HepG2 (cell line): Measurements from ENCODE around the gene RASGRF1. TPM values are rescaled to one million over a fixed set of nuclear protein-coding genes. Genes with fewer than 3 reads are reported as not detected.

Source experiments
- ATAC-seq: fragments of 200-7000 bp; cut with Tn5 transposase; 3 replicates; pipeline ENCODE4 v1.9.1; 2020; ENCODE audit warnings: mild to moderate bottlenecking, moderate library complexity
- BruUV-seq: library from RNA; stranded (reverse); fragments of 400-500 nt; replicated peaks from 2 replicates; lab custom pipeline; 2021; lab: Mats Ljungman, UMichigan
- CTCF ChIA-PET: fragments of 300-600 bp; formaldehyde crosslinking; extraction: SDS; loops from one replicate; lab custom pipeline; 2021; ENCODE audit warnings: low total read pairs, inconsistent platforms, low intra/inter-chr PET ratio; lab: Yijun Ruan, JAX
- POLR2A ChIA-PET: fragments of 350-600 bp; sonication (Branson Sonifier 250); formaldehyde crosslinking; loops from one replicate; lab custom pipeline; 2020; ENCODE audit warnings: antibody characterized with exemption, inconsistent platforms; lab: Yijun Ruan, JAX
- DNase-seq: peaks from one replicate; pipeline ENCODE4 v3.0.0-alpha.2; 2015; ENCODE audit warnings: low spot score
- FAIRE-seq: peaks from 3 replicates; lab custom pipeline; 2011; peaks lifted over from hg19 to GRCh38; lab: Jason Lieb, UNC
- H2AFZ ChIP-seq: one replicate; pipeline ENCODE4 v1.6.1; 2011; ENCODE audit warnings: low read length, inconsistent platforms
- H3K27ac ChIP-seq: fragments of 300-600 bp; 3 replicates; pipeline ENCODE4 v1.8.0; 2011; ENCODE audit warnings: mixed run types, mild to moderate bottlenecking, mixed read lengths, low read length, inconsistent platforms; ENCODE audit not compliant: insufficient read depth; ENCODE audit errors: extremely low read length
- H3K27me3 ChIP-seq, 2 experiments: fragments of 200-600 bp in 1 of 2; 2 replicates in 1 of 2; 3 replicates in 1 of 2; pipeline versions ENCODE4 v1.6.0 to v1.8.0; 2011; ENCODE audit warnings: low read length in 2 of 2, mild to moderate bottlenecking in 2 of 2, moderate library complexity in 2 of 2, inconsistent platforms in 1 of 2; ENCODE audit not compliant: insufficient read depth in 2 of 2, control insufficient read depth in 1 of 2
- H3K36me3 ChIP-seq, 2 experiments: fragments of 200-600 bp in 1 of 2; replicated peaks in 1 of 2; 2 replicates in 1 of 2; 3 replicates in 1 of 2; pipeline versions ENCODE4 v1.5.1 to v1.8.0; 2011; ENCODE audit warnings: low read length in 2 of 2, inconsistent platforms in 1 of 2; ENCODE audit not compliant: insufficient read depth in 2 of 2, control insufficient read depth in 1 of 2
- H3K4me1 ChIP-seq: 2 replicates; pipeline ENCODE4 v1.5.1; 2012; ENCODE audit warnings: low read length, inconsistent platforms; ENCODE audit not compliant: insufficient read depth
- H3K4me2 ChIP-seq: 2 replicates; pipeline ENCODE4 v1.6.0; 2011; ENCODE audit warnings: low read depth, low read length, inconsistent platforms
- H3K4me3 ChIP-seq, 3 experiments: fragments of 200-600 bp in 1 of 3; sonication (generic), shearing (Covaris generic) in 1 of 3; replicated peaks in 1 of 3; 2 replicates each; pipeline ENCODE4 v1.5.1; 2011 to 2016; ENCODE audit warnings: low read length in 3 of 3, inconsistent platforms in 2 of 3, low read depth in 2 of 3, mild to moderate bottlenecking in 2 of 3, control low read depth in 1 of 3, mixed read lengths in 1 of 3; ENCODE audit not compliant: insufficient read depth in 1 of 3
- H3K79me2 ChIP-seq: one replicate; pipeline ENCODE4 v1.6.1; 2011; ENCODE audit warnings: low read length, inconsistent platforms; ENCODE audit not compliant: insufficient read depth
- H3K9ac ChIP-seq: 2 replicates; pipeline ENCODE4 v1.6.0; 2011; ENCODE audit warnings: mild to moderate bottlenecking, low read depth, low read length, inconsistent platforms; ENCODE audit not compliant: insufficient read depth
- H3K9me3 ChIP-seq: 2 replicates; pipeline ENCODE4 v1.5.1; 2012; ENCODE audit warnings: mild to moderate bottlenecking, low read length
- H4K20me1 ChIP-seq: 2 replicates; pipeline ENCODE4 v1.6.0; 2011; ENCODE audit warnings: inconsistent platforms, mild to moderate bottlenecking, low read length, moderate library complexity; ENCODE audit not compliant: insufficient read depth
- ARNTL ChIP-seq: sonication (generic); formaldehyde crosslinking; IDR thresholded peaks from 2 replicates; pipeline ENCODE4 v1.4.0; 2020; ENCODE audit warnings: mild to moderate bottlenecking, missing genetic modification reagents
- ASH2L ChIP-seq: fragments of 300-600, 200-600 bp; sonication (generic); IDR thresholded peaks from 2 replicates; pipeline ENCODE4 v1.7.0; 2017; ENCODE audit warnings: low read depth, mild to moderate bottlenecking, moderate library complexity, mixed read lengths, low read length; ENCODE audit not compliant: insufficient read length
- CENPT ChIP-seq: sonication (generic); formaldehyde crosslinking; IDR thresholded peaks from 2 replicates; pipeline ENCODE4 v1.8.0; 2022; ENCODE audit warnings: low read depth, mild to moderate bottlenecking, moderate library complexity, missing genetic modification reagents
- ESRRA ChIP-seq: sonication (generic); formaldehyde crosslinking; IDR thresholded peaks from 2 replicates; pipeline ENCODE4 v1.5.1; 2020; ENCODE audit warnings: mild to moderate bottlenecking, low read depth, missing genetic modification reagents
- ETV5 ChIP-seq: IDR thresholded peaks from 2 replicates; pipeline ENCODE4 v1.6.1; 2018; ENCODE audit warnings: missing biosample characterization, missing genetic modification reagents, inconsistent platforms, borderline replicate concordance
- MAFG ChIP-seq: sonication (generic); formaldehyde crosslinking; IDR thresholded peaks from 2 replicates; pipeline ENCODE4 v1.5.1; 2020; ENCODE audit warnings: mild to moderate bottlenecking, missing genetic modification reagents
- MTF2 ChIP-seq: sonication (generic); formaldehyde crosslinking; IDR thresholded peaks from 2 replicates; pipeline ENCODE4 v1.5.0; 2020; ENCODE audit warnings: missing genetic modification reagents, borderline replicate concordance
- RFX1 ChIP-seq: fragments of 450-650 bp; IDR thresholded peaks from 2 replicates; pipeline ENCODE4 v1.6.1; 2017
- SRSF9 ChIP-seq: fragments of 200-400 bp; formaldehyde crosslinking; IDR thresholded peaks from 2 replicates; pipeline ENCODE4 v1.6.1; 2018; ENCODE audit warnings: borderline replicate concordance, mild to moderate bottlenecking, low read depth, low read length; ENCODE audit not compliant: insufficient read depth, poor library complexity, severe bottlenecking
- ZNF556 ChIP-seq: sonication (generic); formaldehyde crosslinking; IDR thresholded peaks from 2 replicates; pipeline ENCODE4 v1.4.0; 2020; ENCODE audit warnings: mild to moderate bottlenecking, missing genetic modification reagents, borderline replicate concordance
- ZSCAN31 ChIP-seq: sonication (generic); formaldehyde crosslinking; IDR thresholded peaks from 2 replicates; pipeline ENCODE4 v1.5.0; 2020; ENCODE audit warnings: low read depth, mild to moderate bottlenecking, missing genetic modification reagents
- WGBS: methylation state at CpG from one replicate; pipeline ENCODE4 v1.1.6; 2017; ENCODE audit warnings: low lambda C conversion rate; 5-methylcytosine and 5-hydroxymethylcytosine counted together
- in situ Hi-C: cut with HindIII; loops from 2 replicates; pipeline ENCODE4 v1.10.0; 2017; ENCODE audit warnings: low pct_unique_long_range_greater_than_20kb; ENCODE audit not compliant: extremely low pct_ligation_motif_present
- intact Hi-C: fragments of 100-400 bp; cut with micrococcal nuclease; formaldehyde crosslinking; loops from one replicate; pipeline ENCODE4 v1.10.0; 2022; ENCODE audit not compliant: unreplicated experiment
- polyA plus RNA-seq, 8 experiments: library from polyadenylated mRNA; depleted of rRNA in 3 of 8; stranded (reverse) in 7 of 8; unstranded in 1 of 8; fragments of >200 nt; fragmentation: Illumina TruSeq in 4 of 8; extraction: Trizol in 4 of 8; gene quantifications; 2 replicates each; pipeline versions ENCODE4 v1.2.1 to v1.2.3, GENCODE V29; 2011 to 2016; ENCODE audit warnings: low read depth in 4 of 8, missing spikeins in 1 of 8, mixed read lengths in 1 of 8; ENCODE audit not compliant: insufficient read depth in 1 of 8
- total RNA-seq, 5 experiments: library from RNA; depleted of rRNA; stranded (reverse); fragments of >200 nt; fragmentation: Illumina TruSeq; extraction: Trizol; gene quantifications; 2 replicates each; pipeline ENCODE4 v1.2.3, GENCODE V29; 2016; ENCODE audit warnings: low read depth in 1 of 5
- TF ChIP-seq, protein P1 (sequence below): sonication (generic); formaldehyde crosslinking; IDR thresholded peaks from 2 replicates; pipeline ENCODE4 v1.8.0; 2022; ENCODE audit warnings: missing genetic modification reagents, mild to moderate bottlenecking, moderate library complexity, borderline replicate concordance
- TF ChIP-seq, protein P2 (sequence below): sonication (generic); formaldehyde crosslinking; IDR thresholded peaks from 2 replicates; pipeline ENCODE4 v1.8.1; 2023; ENCODE audit warnings: missing genetic modification reagents, inconsistent platforms, borderline replicate concordance
- TF ChIP-seq, protein P3 (sequence below): IDR thresholded peaks from 2 replicates; pipeline ENCODE4 v1.6.1; 2016
- TF ChIP-seq, protein P4 (sequence below): sonication (generic); formaldehyde crosslinking; IDR thresholded peaks from 2 replicates; pipeline ENCODE4 v1.8.0; 2022; ENCODE audit warnings: mild to moderate bottlenecking, missing genetic modification reagents, borderline replicate concordance
- TF ChIP-seq, protein P5 (sequence below): IDR thresholded peaks from 2 replicates; pipeline ENCODE4 v1.6.1; 2016; ENCODE audit warnings: missing compliant biosample characterization, missing genetic modification reagents, borderline replicate concordance

The RASGRF1 gene
- total and polyA plus RNA-seq, 2 of the 13 experiments (the other 11 are each of a cell fraction or from before 2014, with no cell fraction given) = 0.55 to 3.0 TPM

DNA sequence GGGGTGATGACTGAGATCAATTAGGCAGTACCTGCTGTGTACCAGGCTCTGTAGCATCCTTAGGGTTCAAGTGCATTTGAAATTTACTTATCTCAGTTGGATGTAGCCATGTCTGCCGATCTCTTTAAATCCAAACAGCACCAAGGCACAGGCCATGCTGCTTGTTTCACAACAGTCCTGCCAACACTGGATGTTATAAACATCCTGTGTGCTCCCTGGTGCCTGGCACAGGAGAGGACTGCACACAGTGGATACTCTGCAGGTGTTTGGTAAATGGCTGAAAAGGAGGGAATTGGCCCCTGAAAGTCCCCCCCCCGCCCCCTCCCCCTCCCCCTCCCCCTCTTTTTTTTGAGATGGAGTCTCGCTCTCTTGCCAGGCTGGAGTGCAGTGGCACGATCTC lies 172.7 kb downstream of the RASGRF1 start (continued):
- no peak for TF ChIP-seq ASH2L
- no peak for TF ChIP-seq CENPT
- TF ChIP-seq ZSCAN31 = no peak
- TF ChIP-seq ESRRA (CRISPR knock-in tag) = no peak
- TF ChIP-seq ETV5 (CRISPR knock-in tag) = no peak
- TF ChIP-seq, protein P1, sequence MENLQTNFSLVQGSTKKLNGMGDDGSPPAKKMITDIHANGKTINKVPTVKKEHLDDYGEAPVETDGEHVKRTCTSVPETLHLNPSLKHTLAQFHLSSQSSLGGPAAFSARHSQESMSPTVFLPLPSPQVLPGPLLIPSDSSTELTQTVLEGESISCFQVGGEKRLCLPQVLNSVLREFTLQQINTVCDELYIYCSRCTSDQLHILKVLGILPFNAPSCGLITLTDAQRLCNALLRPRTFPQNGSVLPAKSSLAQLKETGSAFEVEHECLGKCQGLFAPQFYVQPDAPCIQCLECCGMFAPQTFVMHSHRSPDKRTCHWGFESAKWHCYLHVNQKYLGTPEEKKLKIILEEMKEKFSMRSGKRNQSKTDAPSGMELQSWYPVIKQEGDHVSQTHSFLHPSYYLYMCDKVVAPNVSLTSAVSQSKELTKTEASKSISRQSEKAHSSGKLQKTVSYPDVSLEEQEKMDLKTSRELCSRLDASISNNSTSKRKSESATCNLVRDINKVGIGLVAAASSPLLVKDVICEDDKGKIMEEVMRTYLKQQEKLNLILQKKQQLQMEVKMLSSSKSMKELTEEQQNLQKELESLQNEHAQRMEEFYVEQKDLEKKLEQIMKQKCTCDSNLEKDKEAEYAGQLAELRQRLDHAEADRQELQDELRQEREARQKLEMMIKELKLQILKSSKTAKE = no peak
- TF ChIP-seq, protein P2, sequence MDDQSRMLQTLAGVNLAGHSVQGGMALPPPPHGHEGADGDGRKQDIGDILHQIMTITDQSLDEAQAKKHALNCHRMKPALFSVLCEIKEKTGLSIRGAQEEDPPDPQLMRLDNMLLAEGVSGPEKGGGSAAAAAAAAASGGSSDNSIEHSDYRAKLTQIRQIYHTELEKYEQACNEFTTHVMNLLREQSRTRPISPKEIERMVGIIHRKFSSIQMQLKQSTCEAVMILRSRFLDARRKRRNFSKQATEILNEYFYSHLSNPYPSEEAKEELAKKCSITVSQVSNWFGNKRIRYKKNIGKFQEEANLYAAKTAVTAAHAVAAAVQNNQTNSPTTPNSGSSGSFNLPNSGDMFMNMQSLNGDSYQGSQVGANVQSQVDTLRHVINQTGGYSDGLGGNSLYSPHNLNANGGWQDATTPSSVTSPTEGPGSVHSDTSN (CRISPR knock-in tag) = no peak

DNA sequence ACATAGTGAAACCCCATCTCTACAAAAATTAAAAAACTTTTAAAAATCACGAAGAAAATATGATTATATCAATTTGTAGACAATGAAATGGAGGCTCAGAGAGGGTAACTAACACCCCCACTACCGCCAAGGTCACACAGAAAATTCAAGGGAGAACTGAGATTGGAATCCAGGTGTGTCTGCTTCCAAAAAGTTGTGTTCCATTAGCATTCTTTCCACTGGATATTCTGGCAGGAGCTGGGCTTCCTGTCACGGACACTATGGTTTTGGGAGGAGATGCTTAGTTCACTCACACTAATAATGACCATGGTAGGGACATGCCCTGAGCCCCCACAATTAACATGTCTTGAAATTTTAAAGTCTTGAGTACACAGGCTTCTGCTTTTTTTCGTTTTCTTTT lies 174.5 kb downstream of the RASGRF1 start:
- ChIA-PET POLR2A (interaction anchor here (1.0 to 1.6 kb wide), 2 partner anchors 14 to 64 kb away, joined by 3 read pairs; no protein-coding TSS in a partner anchor), CTCF (no interaction called here)
- Histone ChIP-seq H3K27me3 (no peaks in the 10 kb centered on the region), H3K4me3 (no peak overlapping the region), H2AFZ (no peak overlapping the region), H3K79me2 (no peaks in the 10 kb centered on the region), H3K9me3 (no peaks in the 10 kb centered on the region), H3K9ac (no peak overlapping the region), H3K4me2 (no peak overlapping the region), H3K27ac (no peak overlapping the region), H3K36me3 (peaks cover 5 to 24% of the 10 kb centered on the region in 2 experiments; a peak in 4 of 5 replicates), H4K20me1 (peaks cover 4% of the 10 kb centered on the region; the same call in 1 of the 2 replicates), H3K4me1 (peaks cover 47% of the 10 kb centered on the region)
- DNase-seq = no peak
- FAIRE-seq = no peak
- no peak for ATAC-seq
- no TSS peak for BruUV-seq
- intact Hi-C loops (loop anchor here (5.0 kb wide), 1 partner anchor 91 kb away; no protein-coding TSS in a partner anchor), in situ Hi-C loops (no loop called here)
- 91% methylated on average over 4 of the region's 4 CpGs for WGBS
- TF ChIP-seq ZNF556 (no peak), RFX1 (no peak), ARNTL (CRISPR knock-in tag) (no peak), MAFG (CRISPR knock-in tag) (no peak), SRSF9 (no peak), MTF2 (CRISPR knock-in tag) (no peak)
- TF ChIP-seq, protein P3, sequence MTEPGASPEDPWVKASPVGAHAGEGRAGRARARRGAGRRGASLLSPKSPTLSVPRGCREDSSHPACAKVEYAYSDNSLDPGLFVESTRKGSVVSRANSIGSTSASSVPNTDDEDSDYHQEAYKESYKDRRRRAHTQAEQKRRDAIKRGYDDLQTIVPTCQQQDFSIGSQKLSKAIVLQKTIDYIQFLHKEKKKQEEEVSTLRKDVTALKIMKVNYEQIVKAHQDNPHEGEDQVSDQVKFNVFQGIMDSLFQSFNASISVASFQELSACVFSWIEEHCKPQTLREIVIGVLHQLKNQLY (CRISPR knock-in tag) = no peak
- TF ChIP-seq, protein P4, sequence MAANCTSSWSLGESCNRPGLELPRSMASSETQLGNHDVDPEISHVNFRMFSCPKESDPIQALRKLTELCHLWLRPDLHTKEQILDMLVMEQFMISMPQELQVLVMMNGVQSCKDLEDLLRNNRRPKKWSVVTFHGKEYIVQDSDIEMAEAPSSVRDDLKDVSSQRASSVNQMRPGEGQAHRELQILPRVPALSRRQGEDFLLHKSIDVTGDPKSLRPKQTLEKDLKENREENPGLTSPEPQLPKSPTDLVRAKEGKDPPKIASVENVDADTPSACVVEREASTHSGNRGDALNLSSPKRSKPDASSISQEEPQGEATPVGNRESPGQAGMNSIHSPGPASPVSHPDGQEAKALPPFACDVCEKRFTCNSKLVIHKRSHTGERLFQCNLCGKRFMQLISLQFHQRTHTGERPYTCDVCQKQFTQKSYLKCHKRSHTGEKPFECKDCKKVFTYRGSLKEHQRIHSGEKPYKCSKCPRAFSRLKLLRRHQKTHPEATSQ (CRISPR knock-in tag) = no peak
- TF ChIP-seq, protein P5, sequence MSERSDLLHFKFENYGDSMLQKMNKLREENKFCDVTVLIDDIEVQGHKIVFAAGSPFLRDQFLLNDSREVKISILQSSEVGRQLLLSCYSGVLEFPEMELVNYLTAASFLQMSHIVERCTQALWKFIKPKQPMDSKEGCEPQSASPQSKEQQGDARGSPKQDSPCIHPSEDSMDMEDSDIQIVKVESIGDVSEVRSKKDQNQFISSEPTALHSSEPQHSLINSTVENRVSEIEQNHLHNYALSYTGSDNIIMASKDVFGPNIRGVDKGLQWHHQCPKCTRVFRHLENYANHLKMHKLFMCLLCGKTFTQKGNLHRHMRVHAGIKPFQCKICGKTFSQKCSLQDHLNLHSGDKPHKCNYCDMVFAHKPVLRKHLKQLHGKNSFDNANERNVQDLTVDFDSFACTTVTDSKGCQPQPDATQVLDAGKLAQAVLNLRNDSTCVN (CRISPR knock-in tag) = no peak
